ENCODE data around the gene BICD2.

Gene BICD2

DNA sequence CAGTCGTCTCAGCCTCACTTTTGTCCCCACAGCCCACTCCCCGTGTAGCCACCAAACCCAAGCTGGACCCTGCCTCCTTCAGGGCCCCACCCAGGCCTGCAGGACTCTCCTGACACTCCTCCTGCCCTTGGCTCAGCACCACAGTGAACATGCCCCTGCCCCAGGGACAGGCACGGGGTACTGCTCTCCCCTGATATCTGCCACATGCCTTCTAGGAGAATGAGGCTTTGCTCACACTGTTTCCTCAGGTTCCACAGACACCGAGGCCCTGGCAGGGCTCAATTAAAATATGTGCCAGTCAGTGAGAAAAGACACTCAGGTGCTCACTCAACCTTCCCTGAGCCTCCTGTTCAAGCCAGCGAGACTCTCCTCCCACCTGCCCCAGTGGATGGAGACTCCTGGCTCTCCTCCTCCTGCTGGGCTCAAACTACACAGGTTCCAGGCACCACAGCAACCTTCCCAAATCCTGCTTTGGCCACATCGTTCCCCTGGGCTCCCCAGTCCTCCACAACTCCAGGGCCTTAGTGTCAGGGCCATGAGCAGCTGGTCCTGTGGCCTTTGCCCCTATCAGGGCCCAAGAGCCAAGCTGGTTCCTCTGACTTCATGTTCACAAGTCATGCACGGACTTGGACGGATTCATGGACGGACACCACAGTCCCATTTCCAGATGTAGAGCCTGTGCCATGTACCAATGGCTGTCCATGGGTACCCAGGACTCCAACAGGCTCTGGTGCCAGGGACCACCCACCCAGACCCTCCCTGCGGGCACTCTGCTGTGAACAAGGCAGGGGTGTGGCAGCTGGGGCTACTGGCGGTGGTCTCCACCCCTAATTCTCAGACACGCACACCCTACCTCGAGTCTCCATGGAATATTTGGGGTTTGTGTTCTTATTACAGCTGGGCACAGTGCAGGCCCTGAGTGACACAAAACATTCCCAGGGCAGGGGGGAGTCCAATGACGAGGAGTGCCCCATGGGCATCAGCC is 36.6 kb downstream of the BICD2 start:
- no peak for DNase-seq (ENCODE audit: low spot score)

DNA sequence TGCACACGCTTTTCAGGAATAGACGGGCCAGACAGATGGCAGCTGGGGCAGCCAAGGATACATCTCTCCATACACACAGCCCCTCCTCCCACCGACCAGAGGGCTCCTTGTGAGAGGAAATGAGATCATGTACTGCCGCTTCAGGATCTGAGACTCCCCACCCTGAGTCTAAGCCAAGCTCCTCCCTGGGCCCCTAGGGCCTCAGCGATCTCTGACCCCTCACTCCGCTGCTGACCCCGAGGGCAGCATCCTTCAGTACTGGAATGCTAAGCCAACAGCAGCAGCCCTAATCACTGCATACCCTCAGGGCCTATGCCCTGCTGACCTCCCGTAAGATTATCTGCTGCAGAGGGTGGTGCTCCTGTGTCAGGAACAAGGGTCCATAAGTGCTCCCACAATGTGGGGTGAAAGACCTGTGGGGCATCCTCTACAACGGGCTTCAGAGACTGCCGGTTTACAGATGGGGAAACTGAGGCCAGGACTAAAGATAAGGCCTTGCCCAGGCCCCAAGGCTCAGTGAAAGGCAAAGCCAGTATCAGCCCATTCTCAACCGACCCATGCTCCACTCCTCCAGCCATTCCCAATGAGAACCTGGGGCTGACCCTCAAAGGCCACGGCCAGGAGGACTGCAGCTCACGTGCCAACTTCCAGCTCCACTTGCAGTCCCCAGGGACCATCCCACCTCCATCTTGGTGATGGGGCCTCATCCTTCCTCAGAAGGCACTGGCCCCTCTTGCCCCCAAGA is 37.5 kb downstream of the BICD2 start:
- DNase-seq (ENCODE audit: low spot score), result no peak

- DNase-seq (ENCODE audit: low spot score), result no peak
Observed at GRCh38 chr9:92726348-92726747, 38.3 kb downstream of the BICD2 start.

GRCh38 chr9:92725766-92726165 is 38.9 kb downstream of the BICD2 start:
- no peak for DNase-seq (ENCODE audit: low spot score)

DNA sequence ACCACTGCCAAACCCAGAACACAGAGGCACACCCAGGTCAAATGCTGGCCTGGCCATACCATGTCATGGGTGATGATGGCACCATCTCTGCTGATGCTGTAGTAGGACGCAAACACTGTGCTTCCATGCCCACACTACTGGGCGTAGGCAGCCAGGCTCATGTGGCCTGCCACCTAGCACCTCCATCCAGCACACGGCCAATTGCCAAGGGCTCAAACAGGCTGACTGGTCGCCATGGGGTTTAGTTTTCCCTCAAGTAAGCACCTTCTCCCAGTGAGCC is 39.4 kb downstream of the BICD2 start:
- no peak for DNase-seq (ENCODE audit: low spot score)

GRCh38 chr9:92724528-92725265 is 39.9 kb downstream of the BICD2 start:
- DNase-seq (ENCODE audit: low spot score), result no peak

GRCh38 chr9:92723801-92724323 is 40.8 kb downstream of the BICD2 start:
- DNase-seq (ENCODE audit: low spot score), result no peak

- DNase-seq (ENCODE audit: low spot score), result no peak
Observed at GRCh38 chr9:92723299-92723625, 41.4 kb downstream of the BICD2 start.

GRCh38 chr9:92722386-92723298 is 42.0 kb downstream of the BICD2 start:
- DNase-seq (ENCODE audit: low spot score), result no peak

DNA sequence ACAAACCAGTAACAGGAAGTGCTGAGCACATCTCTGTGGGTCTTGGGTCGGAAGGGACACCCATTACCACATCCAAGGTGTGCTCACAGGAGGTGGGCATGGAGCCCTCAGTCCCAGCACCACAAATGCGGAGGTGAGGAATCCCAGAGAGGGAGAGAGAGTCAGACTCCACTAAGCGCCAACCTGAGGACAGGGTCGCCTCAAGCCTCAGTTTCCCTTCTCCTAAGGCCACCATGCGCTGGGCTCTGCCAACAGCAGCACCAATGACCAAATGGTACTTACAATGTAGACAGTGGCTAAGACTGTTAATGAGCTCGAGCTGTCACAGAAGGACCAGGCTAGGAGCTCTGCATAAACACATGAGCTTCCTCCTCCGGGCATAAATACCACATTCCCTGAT is 43.1 kb downstream of the BICD2 start:
- DNase-seq (ENCODE audit: low spot score), result no peak

DNA sequence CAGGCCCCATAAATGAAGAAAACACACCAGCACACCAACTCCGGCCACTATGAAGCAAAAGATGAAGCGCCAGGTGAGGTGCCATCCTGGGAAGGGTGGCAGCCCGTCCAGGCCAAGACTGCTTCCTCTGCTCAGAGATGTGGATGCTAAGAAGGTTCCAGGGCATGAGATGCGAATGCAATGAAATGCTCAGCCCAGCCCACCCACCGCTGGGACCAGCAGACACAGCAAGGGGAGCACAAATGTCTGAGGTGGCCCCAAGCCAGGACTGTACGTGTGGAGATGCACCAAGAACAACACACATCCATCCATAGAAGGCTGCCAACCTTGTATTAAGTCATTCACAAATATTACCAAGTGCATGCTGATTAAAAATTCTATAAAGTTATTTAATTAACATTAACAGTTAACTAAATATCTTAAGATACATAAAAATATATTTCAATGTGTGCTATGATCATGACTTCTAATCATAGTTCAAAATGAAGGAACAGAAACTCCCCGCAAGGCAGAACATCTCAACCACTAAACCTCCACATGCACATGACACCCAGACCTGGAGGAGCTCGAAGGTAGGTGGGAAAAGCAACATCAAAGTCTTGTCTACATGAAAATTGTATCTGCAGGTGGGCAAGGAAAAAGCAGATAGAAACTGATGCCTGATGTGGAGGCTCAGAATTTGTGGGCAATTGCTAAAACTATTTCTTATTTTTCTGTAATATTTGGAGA is 43.7 kb downstream of the BICD2 start:
- no peak for DNase-seq (ENCODE audit: low spot score)

DNA sequence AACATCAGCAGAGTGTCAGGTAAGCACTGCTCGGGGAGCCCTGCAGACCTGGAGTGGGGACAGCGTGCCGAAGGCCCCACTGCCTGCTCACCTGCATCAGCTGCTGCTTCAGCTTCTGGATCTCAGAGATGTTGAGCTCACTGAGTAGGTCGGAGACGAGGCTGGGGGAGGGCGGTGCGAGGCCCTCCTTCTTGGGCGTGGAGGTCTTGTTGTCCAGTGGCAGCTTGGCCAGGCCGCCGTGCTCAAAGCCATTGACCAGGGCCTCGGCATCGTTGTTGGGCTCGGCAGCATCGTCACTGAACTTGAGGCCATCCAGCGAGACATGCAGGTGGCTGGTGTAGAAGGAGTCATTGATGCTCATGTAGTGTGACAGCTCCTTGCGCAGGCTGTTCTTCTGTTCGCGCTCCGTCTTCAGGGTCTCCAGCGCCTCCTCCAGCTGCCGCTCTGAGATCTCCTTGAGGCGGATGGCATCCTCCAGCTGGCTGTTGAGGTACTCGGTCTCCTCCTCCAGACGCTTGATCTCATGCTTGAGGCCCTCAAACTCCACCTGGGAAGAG is 44.3 kb downstream of the BICD2 start:
- DNase-seq (ENCODE audit: low spot score), result no peak

DNA sequence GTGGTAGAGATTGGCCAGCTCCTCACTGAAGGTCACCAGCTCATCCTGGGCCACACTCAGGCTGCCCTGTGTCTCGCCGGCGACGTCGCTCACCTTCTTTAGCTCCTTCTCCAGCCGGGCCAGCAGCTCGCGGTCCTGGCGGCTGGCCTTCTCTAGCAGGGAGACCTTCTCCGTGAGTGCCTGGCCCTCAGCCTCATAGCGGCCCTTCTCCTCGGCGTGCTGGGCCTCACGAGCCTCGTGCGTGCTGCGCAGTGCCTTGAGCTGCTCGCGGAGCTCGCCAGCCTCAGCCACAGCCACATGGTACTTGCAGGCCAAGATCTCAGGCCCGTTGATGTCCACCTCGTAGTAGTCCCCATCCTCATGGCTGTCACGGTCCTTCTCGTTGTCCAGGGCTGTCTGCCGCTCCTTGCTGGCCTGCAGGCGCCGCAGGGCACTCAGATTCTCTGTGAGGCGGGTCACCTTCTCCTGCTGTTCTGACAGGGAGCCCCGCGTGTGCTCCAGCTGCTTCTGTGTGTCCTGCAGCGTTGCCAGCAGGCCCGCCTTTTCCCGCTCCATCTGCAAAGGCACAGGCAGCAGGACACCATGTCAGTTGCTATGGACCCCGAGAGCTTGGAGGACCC is 45.5 kb downstream of the BICD2 start:
- DNase-seq (ENCODE audit: low spot score), result no peak

GRCh38 chr9:92718086-92719001 is 46.3 kb downstream of the BICD2 start:
- no peak for DNase-seq (ENCODE audit: low spot score)

DNA sequence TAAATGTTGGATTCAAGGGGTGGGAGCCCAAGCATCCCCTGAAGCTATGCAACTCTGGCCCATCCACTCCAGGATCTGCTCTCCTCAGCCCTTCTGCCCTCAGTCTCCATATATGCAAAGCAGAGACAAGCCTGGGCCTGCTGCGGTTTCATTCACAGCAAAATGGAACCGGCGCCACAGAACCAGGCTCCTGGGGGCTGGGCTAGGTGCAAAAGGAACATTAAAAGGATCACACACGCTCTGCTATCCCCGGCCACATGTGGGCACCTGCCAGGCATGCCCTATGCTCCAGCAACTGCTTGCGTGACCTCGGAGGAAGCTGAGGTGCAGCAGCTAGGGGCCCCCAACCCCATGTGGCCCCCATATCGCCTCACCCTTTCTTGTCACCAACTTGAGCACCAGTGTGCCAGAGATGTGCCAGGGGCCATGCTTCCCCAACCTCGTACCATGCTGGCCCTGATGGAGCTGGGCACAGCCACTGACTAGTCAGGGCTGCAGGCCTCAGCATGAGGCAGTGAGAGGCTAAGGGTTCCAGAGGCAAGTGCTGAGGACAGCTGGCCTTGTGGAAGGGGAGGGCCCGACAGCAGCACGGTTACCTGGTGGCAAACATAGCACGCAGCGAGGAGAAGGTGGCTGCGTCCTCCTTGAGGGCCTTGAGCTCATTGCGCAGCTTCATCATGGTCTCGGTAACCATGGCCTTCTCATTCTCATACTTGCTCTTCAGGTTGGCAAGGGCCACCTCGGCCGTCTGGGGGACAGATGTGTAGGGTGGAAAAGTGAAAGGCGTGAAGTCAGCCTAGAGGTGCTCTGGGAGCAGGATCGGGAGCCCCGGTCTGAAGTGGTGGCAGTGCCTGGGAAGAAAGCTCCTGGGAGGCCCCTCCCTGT is 47.2 kb downstream of the BICD2 start:
- no peak for DNase-seq (ENCODE audit: low spot score)

GRCh38 chr9:92716557-92716956 is 48.1 kb downstream of the BICD2 start:
- peak; percentile 22 for DNase-seq (ENCODE audit: low spot score)

DNA sequence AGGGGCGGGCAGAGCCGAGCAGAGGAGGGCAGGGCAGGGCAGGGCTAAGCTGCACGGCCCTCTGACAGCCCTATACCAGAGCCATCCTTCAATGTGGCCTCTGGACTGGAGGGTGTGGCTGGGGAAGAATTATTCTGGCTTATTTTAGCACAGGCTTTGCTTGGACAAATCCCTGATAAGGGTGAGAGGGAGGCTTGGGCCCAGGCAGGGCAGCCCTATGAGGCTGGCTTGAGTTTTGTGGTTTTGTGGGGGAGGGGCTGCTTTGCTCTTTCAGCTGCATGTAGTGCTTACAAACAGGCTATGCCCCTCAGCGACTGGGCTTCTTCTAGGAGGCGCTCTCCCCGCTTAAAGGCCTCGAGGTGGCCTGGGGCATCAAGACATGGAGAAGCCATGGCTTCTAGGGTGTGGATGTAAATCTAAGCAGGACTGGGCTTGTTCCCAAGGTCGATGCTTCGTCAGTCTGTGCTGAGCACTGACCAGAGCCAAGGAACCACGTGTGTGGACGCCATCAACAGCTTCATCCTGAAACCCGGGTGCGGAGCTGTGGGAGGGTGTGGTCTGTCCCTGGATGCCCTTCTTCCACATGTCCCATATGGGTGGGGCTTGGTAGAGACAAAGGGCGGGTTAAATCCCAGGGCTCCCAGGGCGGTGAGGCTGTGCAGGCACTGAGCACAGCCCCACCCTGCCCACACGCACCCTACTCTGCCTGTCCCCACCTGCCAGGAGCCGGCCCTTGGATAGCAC is 49.0 kb downstream of the BICD2 start:
- peak; percentile 12 for DNase-seq (ENCODE audit: low spot score)

Data from SW480 (cell line).